Peyer's patch (tissue), 4 donors: Measurements from ENCODE around the gene STX1A.

Experiments used
- POLR2A ChIP-seq, 2 donors: fragments of 450-650 bp; IDR thresholded peaks; one replicate each; pipeline ENCODE4 v1.5.1; 2017; ENCODE audit warnings: antibody characterized with exemption in 2 of 2, mild to moderate bottlenecking in 2 of 2, moderate library complexity in 2 of 2
- TF ChIP-seq, protein P1 (sequence below), 6 experiments: fragments of 450-650 bp in 4 of 6; fragments of 200-600 bp in 2 of 6; sonication (generic) in 1 of 6; IDR thresholded peaks; one replicate each; pipeline ENCODE4 v1.5.1; 2017 to 2019; ENCODE audit warnings: antibody characterized with exemption in 6 of 6, mild to moderate bottlenecking in 3 of 6, moderate library complexity in 1 of 6

DNA sequence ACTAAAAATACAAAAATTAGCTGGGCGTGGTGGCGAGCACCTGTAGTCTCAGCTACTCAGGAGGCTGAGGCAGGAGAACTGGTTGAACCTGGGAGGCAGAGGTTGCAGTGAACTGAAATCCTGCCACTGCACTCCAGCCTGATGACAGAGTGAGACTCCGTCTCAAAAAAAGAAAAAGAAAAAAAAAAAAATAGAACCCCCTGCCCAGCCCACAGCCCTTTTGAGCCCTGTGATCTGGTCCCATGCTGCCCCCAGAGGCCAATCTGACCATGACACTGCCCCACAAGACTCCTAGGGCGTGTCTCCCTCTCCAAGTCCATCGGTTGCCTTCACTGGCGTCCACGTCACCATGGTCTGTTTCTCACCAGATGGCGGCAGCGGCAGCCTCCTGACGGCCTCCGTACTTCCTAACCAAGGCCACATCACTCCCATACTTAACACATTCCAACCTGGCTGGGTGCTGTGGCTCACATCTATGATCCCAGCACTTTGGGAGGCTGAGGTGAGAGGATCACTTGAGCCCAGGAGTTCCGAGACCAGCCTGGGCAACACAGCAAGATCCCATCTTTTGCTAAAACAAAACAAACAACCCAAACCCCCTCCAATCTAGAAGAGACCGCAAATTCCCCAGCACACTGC is 18.0 kb downstream of the STX1A start:
- TF ChIP-seq POLR2A (IDR thresholded peaks at IDR 0.05) = no peak
- TF ChIP-seq, protein P1, sequence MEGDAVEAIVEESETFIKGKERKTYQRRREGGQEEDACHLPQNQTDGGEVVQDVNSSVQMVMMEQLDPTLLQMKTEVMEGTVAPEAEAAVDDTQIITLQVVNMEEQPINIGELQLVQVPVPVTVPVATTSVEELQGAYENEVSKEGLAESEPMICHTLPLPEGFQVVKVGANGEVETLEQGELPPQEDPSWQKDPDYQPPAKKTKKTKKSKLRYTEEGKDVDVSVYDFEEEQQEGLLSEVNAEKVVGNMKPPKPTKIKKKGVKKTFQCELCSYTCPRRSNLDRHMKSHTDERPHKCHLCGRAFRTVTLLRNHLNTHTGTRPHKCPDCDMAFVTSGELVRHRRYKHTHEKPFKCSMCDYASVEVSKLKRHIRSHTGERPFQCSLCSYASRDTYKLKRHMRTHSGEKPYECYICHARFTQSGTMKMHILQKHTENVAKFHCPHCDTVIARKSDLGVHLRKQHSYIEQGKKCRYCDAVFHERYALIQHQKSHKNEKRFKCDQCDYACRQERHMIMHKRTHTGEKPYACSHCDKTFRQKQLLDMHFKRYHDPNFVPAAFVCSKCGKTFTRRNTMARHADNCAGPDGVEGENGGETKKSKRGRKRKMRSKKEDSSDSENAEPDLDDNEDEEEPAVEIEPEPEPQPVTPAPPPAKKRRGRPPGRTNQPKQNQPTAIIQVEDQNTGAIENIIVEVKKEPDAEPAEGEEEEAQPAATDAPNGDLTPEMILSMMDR (IDR thresholded peaks at IDR 0.05) = peak in 4 of 6 experiments; percentile 43 to 72 (median 68)
